ENCODE data around the gene LTBP1. TPM values are rescaled to one million over a fixed set of nuclear protein-coding genes. Genes with fewer than 3 reads are reported as not detected.

LTBP1 gene
- total RNA-seq, 2 experiments from 2014 or later, result 61.1 to 82.6 TPM

- ChIA-PET POLR2A (interaction anchor here (0.7 kb wide), 1 partner anchor 478 kb away, joined by 3 read pairs; no protein-coding TSS in a partner anchor), CTCF (ENCODE audit: unreplicated experiment) (no interaction called here)
- peaks cover 88% of the 10 kb centered on the region for H3K36me3 ChIP-seq (ENCODE audit: insufficient read depth, low read length)
- no peak overlapping the region for H2AFZ ChIP-seq (ENCODE audit: low read length)
- no peaks in the 10 kb centered on the region for H3K79me2 ChIP-seq (ENCODE audit: insufficient read depth, low read depth, low read length)
- H3K9me2 ChIP-seq (ENCODE audit: insufficient read depth, low read length), result no peaks in the 10 kb centered on the region
- TF ChIP-seq EZH2phosphoT487 (IDR thresholded peaks at IDR 0.05; ENCODE audit: borderline replicate concordance, low read depth, low read length) (no peak), CTCF (conservative IDR thresholded peaks at IDR 0.05; ENCODE audit: low read length) (no peak)
- H3K4me3 ChIP-seq (ENCODE audit: low read depth, low read length, poor library complexity, severe bottlenecking), result no peak overlapping the region
- DNase-seq (ENCODE audit: low spot score), result no peak
- no peaks in the 10 kb centered on the region for H3K9me3 ChIP-seq (ENCODE audit: low read length)
- H3K4me2 ChIP-seq (ENCODE audit: low read length), result no peak overlapping the region
- no TSS peak for BruUV-seq (replicated peaks)
- intact Hi-C loops (cut with micrococcal nuclease; ENCODE audit: unreplicated experiment), result no loop called here
- H3K27ac ChIP-seq (ENCODE audit: low read depth, low read length, poor library complexity, severe bottlenecking), result no peak overlapping the region
- H4K20me1 ChIP-seq (ENCODE audit: insufficient read depth, low read length), result no peaks in the 10 kb centered on the region
- peaks cover 14% of the 10 kb centered on the region for H3K4me1 ChIP-seq (ENCODE audit: insufficient read depth, low read length, poor library complexity, severe bottlenecking)
Measured at GRCh38 chr2:33318456-33318855, 371.7 kb downstream of the LTBP1 start.

- Histone ChIP-seq H3K79me2 (ENCODE audit: insufficient read depth, low read depth, low read length) (no peaks in the 10 kb centered on the region), H3K36me3 (ENCODE audit: insufficient read depth, low read length) (peaks cover 73% of the 10 kb centered on the region), H3K4me2 (ENCODE audit: low read length) (no peak overlapping the region), H3K9me3 (ENCODE audit: low read length) (no peaks in the 10 kb centered on the region), H2AFZ (ENCODE audit: low read length) (no peak overlapping the region), H3K27ac (ENCODE audit: low read depth, low read length, poor library complexity, severe bottlenecking) (no peak overlapping the region), H4K20me1 (ENCODE audit: insufficient read depth, low read length) (no peaks in the 10 kb centered on the region), H3K9me2 (ENCODE audit: insufficient read depth, low read length) (no peaks in the 10 kb centered on the region), H3K4me1 (ENCODE audit: insufficient read depth, low read length, poor library complexity, severe bottlenecking) (peaks cover 14% of the 10 kb centered on the region), H3K4me3 (ENCODE audit: low read depth, low read length, poor library complexity, severe bottlenecking) (no peak overlapping the region)
- ChIA-PET POLR2A (interaction anchor here (0.6 kb wide), 2 partner anchors 36 to 141 kb away, joined by 3 read pairs; no protein-coding TSS in a partner anchor), CTCF (ENCODE audit: unreplicated experiment) (no interaction called here)
- intact Hi-C loops (cut with micrococcal nuclease; ENCODE audit: unreplicated experiment), result no loop called here
- no TSS peak for BruUV-seq (replicated peaks)
- no peak for DNase-seq (ENCODE audit: low spot score)
- no peak for TF ChIP-seq EZH2phosphoT487 (IDR thresholded peaks at IDR 0.05; ENCODE audit: borderline replicate concordance, low read depth, low read length)
- TF ChIP-seq CTCF (conservative IDR thresholded peaks at IDR 0.05; ENCODE audit: low read length), result no peak
Measured at GRCh38 chr2:33320573-33320972, 373.8 kb downstream of the LTBP1 start.

- Histone ChIP-seq H3K27ac (ENCODE audit: low read depth, low read length, poor library complexity, severe bottlenecking) (no peak overlapping the region), H3K4me2 (ENCODE audit: low read length) (no peak overlapping the region), H3K9me2 (ENCODE audit: insufficient read depth, low read length) (no peaks in the 10 kb centered on the region), H2AFZ (ENCODE audit: low read length) (no peak overlapping the region), H3K4me3 (ENCODE audit: low read depth, low read length, poor library complexity, severe bottlenecking) (no peak overlapping the region), H3K4me1 (ENCODE audit: insufficient read depth, low read length, poor library complexity, severe bottlenecking) (peaks cover 14% of the 10 kb centered on the region), H3K79me2 (ENCODE audit: insufficient read depth, low read depth, low read length) (no peaks in the 10 kb centered on the region), H3K36me3 (ENCODE audit: insufficient read depth, low read length) (peaks cover 66% of the 10 kb centered on the region), H3K9me3 (ENCODE audit: low read length) (no peaks in the 10 kb centered on the region), H4K20me1 (ENCODE audit: insufficient read depth, low read length) (no peaks in the 10 kb centered on the region)
- CTCF ChIA-PET (ENCODE audit: unreplicated experiment), result no interaction called here
- intact Hi-C loops (cut with micrococcal nuclease; ENCODE audit: unreplicated experiment), result no loop called here
- TF ChIP-seq EZH2phosphoT487 (IDR thresholded peaks at IDR 0.05; ENCODE audit: borderline replicate concordance, low read depth, low read length) (no peak), CTCF (conservative IDR thresholded peaks at IDR 0.05; ENCODE audit: low read length) (no peak)
- DNase-seq (ENCODE audit: low spot score), result no peak
- POLR2A ChIA-PET, result interaction anchor here (0.7 kb wide), 2 partner anchors 30 to 507 kb away, joined by 3 to 5 read pairs; no protein-coding TSS in a partner anchor
- BruUV-seq (replicated peaks), result no TSS peak
Measured at GRCh38 chr2:33321236-33321771, 374.6 kb downstream of the LTBP1 start.
